ENCODE results near the gene CTAGE6.
"Not testable (repeated sequence)": the region's sequence is repeated elsewhere in the genome, so short reads cannot be mapped to it uniquely, and the experiment has no call there.

The CTAGE6 gene

DNA sequence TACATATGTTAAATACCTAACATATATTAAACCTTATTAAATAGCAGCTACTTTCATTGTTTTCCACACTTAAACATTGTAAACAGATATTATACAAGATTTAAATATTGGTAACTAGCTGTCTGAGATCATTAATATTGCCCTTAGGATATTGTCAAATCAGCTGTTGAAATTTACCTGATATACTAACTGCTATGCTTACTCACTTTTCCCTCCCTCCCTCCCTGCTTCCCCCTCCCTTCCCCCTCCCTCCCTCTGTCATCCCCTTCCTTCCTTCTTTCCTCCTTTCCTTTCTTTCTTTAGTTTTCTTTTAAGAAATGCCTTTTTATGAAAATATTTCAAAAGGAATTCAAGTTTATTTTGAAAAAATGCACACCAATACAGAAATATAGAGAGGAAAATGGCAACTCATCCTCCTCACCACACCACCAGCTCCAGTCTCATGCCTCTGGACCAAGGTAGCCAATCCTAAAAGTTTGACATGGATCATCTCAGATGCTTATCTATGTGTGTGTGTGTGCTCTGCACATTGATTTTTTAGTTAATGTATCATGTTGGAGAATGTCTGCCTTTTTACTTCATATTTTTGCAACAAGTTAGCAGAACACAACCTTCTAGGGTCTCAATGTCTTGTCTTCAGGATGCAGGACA, 41.8 kb downstream of the CTAGE6 start:
- DNase-seq = not testable (repeated sequence)

- DNase-seq = not testable (repeated sequence)
These were observed 42.7 kb downstream of the CTAGE6 start for GRCh38 chr7:143714581-143715454.

GRCh38 chr7:143712381-143712780, 45.1 kb downstream of the CTAGE6 start:
- DNase-seq = not testable (repeated sequence)

- not testable (repeated sequence) for DNase-seq
These were observed 45.7 kb downstream of the CTAGE6 start for GRCh38 chr7:143711727-143712324.

DNA sequence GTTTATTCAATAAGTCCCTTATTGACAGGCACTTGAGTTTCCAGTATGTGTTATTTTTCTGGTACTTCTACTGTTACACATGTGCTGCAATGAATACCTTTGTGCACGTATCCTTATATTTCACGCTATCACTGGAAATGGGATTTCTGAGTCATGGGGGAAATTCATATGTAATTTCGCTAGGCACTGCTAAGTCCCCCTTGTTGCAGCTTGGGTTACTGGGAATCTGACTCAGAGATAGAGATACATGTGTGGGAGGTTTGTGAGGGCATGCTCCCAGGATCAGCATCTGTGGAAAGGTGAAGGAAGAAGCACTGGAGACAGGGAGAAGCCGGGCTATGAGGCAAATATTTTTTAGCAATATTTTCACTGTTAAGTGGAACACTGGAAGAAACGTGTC, 47.6 kb downstream of the CTAGE6 start:
- DNase-seq = not testable (repeated sequence)
